CD8-positive, alpha-beta memory T cell (primary cell): ENCODE data around the gene EML6. TPM values are rescaled to one million over a fixed set of nuclear protein-coding genes. Genes with fewer than 3 reads are reported as not detected.

Source experiments
- CTCF ChIA-PET: fragments of 350-600 bp; sonication (Branson Sonifier 250); formaldehyde crosslinking; loops from one replicate; lab custom pipeline; 2021; ENCODE audit warnings: antibody characterized with exemption; lab: Charles Lee
- POLR2A ChIA-PET: fragments of 350-600 bp; sonication (Branson Sonifier 250); formaldehyde crosslinking; loops from one replicate; lab custom pipeline; 2021; ENCODE audit warnings: antibody characterized with exemption; lab: Charles Lee
- DNase-seq, 5 donors: peaks; one replicate each; pipeline versions ENCODE4 v3.0.0 to v3.0.0-alpha.2; 2020 to 2022; ENCODE audit warnings: mixed read lengths in 1 of 5
- H3K27ac ChIP-seq: one replicate; pipeline ENCODE4 v1.7.0; 2013; ENCODE audit warnings: low read depth, mild to moderate bottlenecking, low read length, moderate library complexity
- H3K27me3 ChIP-seq: 2 replicates; pipeline ENCODE4 v1.7.0; 2013; ENCODE audit warnings: low read length, mild to moderate bottlenecking; ENCODE audit not compliant: insufficient read depth, poor library complexity, severe bottlenecking
- H3K36me3 ChIP-seq: 2 replicates; pipeline ENCODE4 v1.7.0; 2013; ENCODE audit warnings: mild to moderate bottlenecking, low read length, moderate library complexity; ENCODE audit not compliant: insufficient read depth
- H3K4me1 ChIP-seq: 2 replicates; pipeline ENCODE4 v1.7.0; 2013; ENCODE audit warnings: mild to moderate bottlenecking, low read length, moderate library complexity; ENCODE audit not compliant: insufficient read depth
- H3K4me3 ChIP-seq: 2 replicates; pipeline ENCODE4 v1.7.0; 2013; ENCODE audit warnings: mild to moderate bottlenecking, low read length
- H3K9me3 ChIP-seq: 2 replicates; pipeline ENCODE4 v1.7.0; 2013; ENCODE audit warnings: mild to moderate bottlenecking, low read length
- H3K27ac Mint-ChIP-seq, 8 donors: one replicate each; pipeline ENCODE4 v1.8.0; 2020 to 2021; ENCODE audit warnings: mixed read lengths in 8 of 8, mild to moderate bottlenecking in 6 of 8, inconsistent platforms in 3 of 8, moderate library complexity in 3 of 8
- H3K27me3 Mint-ChIP-seq, 2 donors: one replicate each; pipeline ENCODE4 v1.8.0; 2020 to 2021; ENCODE audit warnings: mixed read lengths in 2 of 2, mild to moderate bottlenecking in 1 of 2, moderate library complexity in 1 of 2
- H3K36me3 Mint-ChIP-seq, 3 donors: one replicate each; pipeline ENCODE4 v1.8.0; 2020 to 2021; ENCODE audit warnings: mixed read lengths in 3 of 3, inconsistent platforms in 1 of 3, mild to moderate bottlenecking in 1 of 3
- H3K4me1 Mint-ChIP-seq, 3 donors: one replicate each; pipeline ENCODE4 v1.8.0; 2020 to 2021; ENCODE audit warnings: mixed read lengths in 3 of 3, inconsistent platforms in 1 of 3, mild to moderate bottlenecking in 1 of 3
- H3K4me3 Mint-ChIP-seq, 7 donors: one replicate each; pipeline ENCODE4 v1.8.0; 2020 to 2021; ENCODE audit warnings: mixed read lengths in 7 of 7, mild to moderate bottlenecking in 6 of 7, moderate library complexity in 4 of 7, inconsistent platforms in 2 of 7
- H3K9me3 Mint-ChIP-seq, 5 donors: one replicate each; pipeline ENCODE4 v1.8.0; 2020 to 2022; ENCODE audit warnings: mixed read lengths in 5 of 5, mild to moderate bottlenecking in 3 of 5, moderate library complexity in 2 of 5, inconsistent platforms in 1 of 5
- polyA plus RNA-seq: library from polyadenylated mRNA; unstranded; fragments of 300-500 nt; fragmentation: Illumina TruSeq; gene quantifications from one replicate; pipeline ENCODE4 v1.2.3, GENCODE V29; 2021
- total RNA-seq, 2 experiments: library from RNA; stranded (reverse); gene quantifications; one replicate each; pipeline ENCODE4 v1.2.3, GENCODE V29; 2021

The EML6 gene
- total and polyA plus RNA-seq, 3 experiments from 2014 or later, result 0.05 to 2.3 (median 1.3) TPM

DNA sequence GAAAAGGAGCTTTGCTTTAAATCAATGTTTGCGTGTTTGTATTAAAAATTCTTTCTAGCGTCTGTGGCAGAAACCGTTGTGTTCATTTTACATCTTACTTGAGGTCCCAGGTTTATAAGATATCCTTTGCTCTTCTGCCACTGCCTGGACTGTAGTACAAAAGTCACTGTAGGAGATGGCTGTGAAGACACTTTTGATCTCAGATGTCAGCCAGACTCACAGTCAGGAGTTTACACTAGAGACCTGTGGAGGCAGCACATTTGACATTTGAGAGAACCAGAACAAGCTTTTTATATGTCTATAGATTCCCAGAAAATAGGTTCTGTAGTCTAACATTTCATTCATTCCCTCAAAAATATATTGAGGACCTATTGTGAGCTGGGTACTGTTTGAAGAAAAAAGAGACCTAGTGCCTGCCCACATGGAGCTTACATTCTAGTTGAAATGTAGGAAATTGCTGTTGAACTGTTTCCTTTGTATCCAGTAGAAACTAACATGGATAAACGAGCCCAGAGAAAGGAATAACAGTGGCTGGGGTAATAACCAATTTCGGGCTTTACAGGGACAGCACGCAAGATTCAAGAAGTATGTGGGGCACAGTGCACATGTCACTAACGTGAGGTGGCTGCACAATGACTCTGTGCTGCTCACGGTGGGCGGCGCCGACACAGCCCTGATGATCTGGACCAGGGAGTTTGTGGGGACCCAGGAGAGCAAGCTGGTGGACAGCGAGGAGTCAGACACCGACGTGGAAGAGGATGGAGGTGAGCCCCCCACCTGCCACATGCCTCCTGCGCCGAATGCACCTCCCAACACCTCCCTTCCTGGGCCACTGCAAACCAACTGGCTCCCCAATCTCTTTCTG, 204.5 kb downstream of the EML6 start:
- Histone ChIP-seq H3K27me3 (no peaks in the 10 kb centered on the region), H3K4me3 (no peak overlapping the region), H3K27ac (no peak overlapping the region), H3K36me3 (no peaks in the 10 kb centered on the region), H3K9me3 (no peaks in the 10 kb centered on the region), H3K4me1 (no peaks in the 10 kb centered on the region)
- Mint-ChIP-seq H3K36me3 (peaks cover 0 to 14% (median 0%) of the 10 kb centered on the region in 3 donors), H3K4me3 (no peak overlapping the region), H3K27me3 (peaks cover 6 to 22% of the 10 kb centered on the region in 2 donors), H3K4me1 (no peaks in the 10 kb centered on the region), H3K9me3 (peaks cover 0 to 2% (median 0%) of the 10 kb centered on the region in 5 donors), H3K27ac (no peak overlapping the region)
- no peak for DNase-seq
- CTCF ChIA-PET, result no interaction called here
- POLR2A ChIA-PET, result no interaction called here

GRCh38 chr2:54928719-54929118, 205.3 kb downstream of the EML6 start:
- Mint-ChIP-seq H3K27ac (no peak overlapping the region), H3K9me3 (peaks cover 0 to 2% (median 0%) of the 10 kb centered on the region in 5 donors), H3K27me3 (peaks cover 6 to 22% of the 10 kb centered on the region in 2 donors), H3K4me1 (no peaks in the 10 kb centered on the region), H3K36me3 (peaks cover 0 to 14% (median 0%) of the 10 kb centered on the region in 3 donors), H3K4me3 (no peak overlapping the region)
- Histone ChIP-seq H3K9me3 (no peaks in the 10 kb centered on the region), H3K4me1 (no peaks in the 10 kb centered on the region), H3K27me3 (no peaks in the 10 kb centered on the region), H3K27ac (no peak overlapping the region), H3K36me3 (no peaks in the 10 kb centered on the region), H3K4me3 (no peak overlapping the region)
- POLR2A ChIA-PET, result no interaction called here
- CTCF ChIA-PET, result no interaction called here
- no peak for DNase-seq

GRCh38 chr2:54931473-54931872, 208.0 kb downstream of the EML6 start:
- peaks cover 0 to 2% (median 0%) of the 10 kb centered on the region in 5 donors for H3K9me3 Mint-ChIP-seq
- CTCF ChIA-PET, result no interaction called here
- DNase-seq, result no peak
- peaks cover 2 to 13% of the 10 kb centered on the region in 2 donors for H3K27me3 Mint-ChIP-seq
- H3K4me3 Mint-ChIP-seq, result no peak overlapping the region
- POLR2A ChIA-PET, result no interaction called here
- Histone ChIP-seq H3K9me3 (no peaks in the 10 kb centered on the region), H3K4me1 (no peaks in the 10 kb centered on the region), H3K4me3 (no peak overlapping the region), H3K27ac (no peak overlapping the region), H3K36me3 (no peaks in the 10 kb centered on the region), H3K27me3 (no peaks in the 10 kb centered on the region)
- H3K36me3 Mint-ChIP-seq, result peaks cover 0 to 14% (median 0%) of the 10 kb centered on the region in 3 donors
- no peak overlapping the region for H3K27ac Mint-ChIP-seq
- H3K4me1 Mint-ChIP-seq, result no peaks in the 10 kb centered on the region

- H3K4me1 ChIP-seq, result no peaks in the 10 kb centered on the region
- no peaks in the 10 kb centered on the region for H3K27me3 ChIP-seq
- Mint-ChIP-seq H3K27ac (no peak overlapping the region), H3K36me3 (peaks cover 0 to 7% (median 0%) of the 10 kb centered on the region in 3 donors), H3K9me3 (peaks cover 0 to 11% (median 5%) of the 10 kb centered on the region in 5 donors), H3K27me3 (peaks cover 2 to 6% of the 10 kb centered on the region in 2 donors), H3K4me1 (no peaks in the 10 kb centered on the region), H3K4me3 (no peak overlapping the region)
- H3K9me3 ChIP-seq, result no peaks in the 10 kb centered on the region
- no peak overlapping the region for H3K4me3 ChIP-seq
- ChIA-PET CTCF (no interaction called here), POLR2A (no interaction called here)
- no peak for DNase-seq
- no peak overlapping the region for H3K27ac ChIP-seq
- H3K36me3 ChIP-seq, result no peaks in the 10 kb centered on the region
These were observed 211.9 kb downstream of the EML6 start for GRCh38 chr2:54935389-54935788.

GRCh38 chr2:54936766-54937165, 213.3 kb downstream of the EML6 start:
- peaks cover 0 to 7% (median 0%) of the 10 kb centered on the region in 3 donors for H3K36me3 Mint-ChIP-seq
- Histone ChIP-seq H3K4me3 (no peak overlapping the region), H3K4me1 (no peaks in the 10 kb centered on the region), H3K27ac (no peak overlapping the region), H3K27me3 (no peaks in the 10 kb centered on the region), H3K36me3 (no peaks in the 10 kb centered on the region), H3K9me3 (no peaks in the 10 kb centered on the region)
- peaks cover 0 to 11% (median 5%) of the 10 kb centered on the region in 5 donors for H3K9me3 Mint-ChIP-seq
- ChIA-PET POLR2A (no interaction called here), CTCF (no interaction called here)
- H3K27me3 Mint-ChIP-seq, result peaks cover 0 to 2% of the 10 kb centered on the region in 2 donors
- no peak overlapping the region for H3K27ac Mint-ChIP-seq
- no peak overlapping the region for H3K4me3 Mint-ChIP-seq
- DNase-seq, result no peak
- H3K4me1 Mint-ChIP-seq, result no peaks in the 10 kb centered on the region

GRCh38 chr2:54939446-54940118, 216.1 kb downstream of the EML6 start:
- Mint-ChIP-seq H3K9me3 (peaks cover 0 to 11% (median 5%) of the 10 kb centered on the region in 5 donors), H3K27ac (peak overlapping the region in 1 of 8 donors; percentile 48), H3K27me3 (no peaks in the 10 kb centered on the region), H3K4me3 (no peak overlapping the region), H3K4me1 (no peaks in the 10 kb centered on the region), H3K36me3 (peaks cover 0 to 7% (median 0%) of the 10 kb centered on the region in 3 donors)
- POLR2A ChIA-PET, result no interaction called here
- Histone ChIP-seq H3K9me3 (no peaks in the 10 kb centered on the region), H3K36me3 (no peaks in the 10 kb centered on the region), H3K4me1 (peaks cover 15% of the 10 kb centered on the region), H3K4me3 (no peak overlapping the region), H3K27ac (no peak overlapping the region), H3K27me3 (no peaks in the 10 kb centered on the region)
- no peak for DNase-seq
- CTCF ChIA-PET, result no interaction called here

GRCh38 chr2:54940723-54941122, 217.3 kb downstream of the EML6 start:
- ChIA-PET POLR2A (no interaction called here), CTCF (interaction anchor here (1.1 to 1.2 kb wide), 2 partner anchors 24 to 41 kb away, joined by 3 read pairs; no protein-coding TSS in a partner anchor)
- Mint-ChIP-seq H3K27me3 (no peaks in the 10 kb centered on the region), H3K27ac (no peak overlapping the region), H3K4me1 (peaks cover 5 to 6% (median 6%) of the 10 kb centered on the region in 3 donors), H3K4me3 (no peak overlapping the region), H3K36me3 (peaks cover 0 to 7% (median 0%) of the 10 kb centered on the region in 3 donors), H3K9me3 (peaks cover 0 to 11% (median 5%) of the 10 kb centered on the region in 5 donors)
- Histone ChIP-seq H3K4me1 (peaks cover 15% of the 10 kb centered on the region), H3K27me3 (no peaks in the 10 kb centered on the region), H3K4me3 (no peak overlapping the region), H3K36me3 (no peaks in the 10 kb centered on the region), H3K27ac (no peak overlapping the region), H3K9me3 (no peaks in the 10 kb centered on the region)
- DNase-seq, result no peak
